SK-N-SH (cell line): ENCODE data around the gene PEX11G. TPM values are rescaled to one million over a fixed set of nuclear protein-coding genes. Genes with fewer than 3 reads are reported as not detected.

Experiments
- CTCF ChIA-PET: fragments of 300-600, 350-600 bp; formaldehyde crosslinking; extraction: SDS; loops from one replicate; lab custom pipeline; 2021; lab: Yijun Ruan, JAX
- POLR2A ChIA-PET: fragments of 350-600 bp; sonication (Branson Sonifier 250); formaldehyde crosslinking; extraction: SDS; loops from one replicate; lab custom pipeline; 2020; ENCODE audit warnings: antibody characterized with exemption, inconsistent platforms; lab: Yijun Ruan, JAX
- DNase-seq: peaks from one replicate; pipeline ENCODE4 v3.0.0; 2012
- H2AFZ ChIP-seq: fragments of 200-600 bp; sonication (generic); 2 replicates; pipeline ENCODE4 v1.8.1; 2016; ENCODE audit warnings: antibody characterized with exemption, mild to moderate bottlenecking, low read depth
- H3F3A ChIP-seq: fragments of 200-600 bp; sonication (generic); replicated peaks from 2 replicates; pipeline ENCODE3; 2016; ENCODE audit warnings: antibody characterized with exemption, mild to moderate bottlenecking; ENCODE audit not compliant: insufficient read depth
- H3K27ac ChIP-seq, 2 experiments: fragments of 200-500 bp in 1 of 2; fragments of 200-600 bp in 1 of 2; sonication (Bioruptor generic) in 1 of 2; sonication (generic), shearing (Covaris generic) in 1 of 2; 2 replicates each; pipeline versions ENCODE4 v1.5.1 to v1.6.1; 2014 to 2016; ENCODE audit warnings: low read depth in 2 of 2, inconsistent platforms in 1 of 2, low read length in 1 of 2, mild to moderate bottlenecking in 1 of 2, mixed read lengths in 1 of 2
- H3K27me3 ChIP-seq: fragments of 200-600 bp; sonication (generic), shearing (Covaris generic); 2 replicates; pipeline ENCODE4 v1.6.1; 2016; ENCODE audit warnings: mixed run types; ENCODE audit not compliant: insufficient read depth
- H3K36me3 ChIP-seq, 2 experiments: fragments of 200-500 bp in 1 of 2; fragments of 200-600 bp in 1 of 2; sonication (Bioruptor generic) in 1 of 2; sonication (generic) in 1 of 2; replicated peaks in 1 of 2; 2 replicates each; pipeline versions ENCODE3 to v1.5.1; 2014 to 2016; ENCODE audit warnings: low read length in 1 of 2, mild to moderate bottlenecking in 1 of 2; ENCODE audit not compliant: insufficient read depth in 2 of 2, control insufficient read depth in 1 of 2
- H3K4me1 ChIP-seq, 2 experiments: fragments of 200-500 bp in 1 of 2; fragments of 200-600 bp in 1 of 2; sonication (Bioruptor generic) in 1 of 2; sonication (generic), shearing (Covaris generic) in 1 of 2; 2 replicates each; pipeline versions ENCODE4 v1.5.1 to v1.6.1; 2014 to 2016; ENCODE audit warnings: low read depth in 1 of 2, low read length in 1 of 2, mixed run types in 1 of 2; ENCODE audit not compliant: insufficient read depth in 2 of 2, control insufficient read depth in 1 of 2
- H3K4me2 ChIP-seq: fragments of 200-600 bp; sonication (generic), shearing (Covaris generic); 2 replicates; pipeline ENCODE4 v1.6.1; 2017; ENCODE audit warnings: mixed run types
- H3K4me3 ChIP-seq, 2 experiments: fragments of 200-500 bp in 1 of 2; fragments of 200-600 bp in 1 of 2; sonication (Bioruptor generic) in 1 of 2; sonication (generic), shearing (Covaris generic) in 1 of 2; 2 replicates each; pipeline versions ENCODE4 v1.5.1 to v1.8.1; 2014 to 2016; ENCODE audit warnings: low read depth in 2 of 2, inconsistent platforms in 1 of 2, low read length in 1 of 2, mild to moderate bottlenecking in 1 of 2, mixed read lengths in 1 of 2, moderate library complexity in 1 of 2
- H3K79me2 ChIP-seq: fragments of 200-600 bp; sonication (generic); 2 replicates; pipeline ENCODE4 v1.8.1; 2017; ENCODE audit warnings: mild to moderate bottlenecking; ENCODE audit not compliant: insufficient read depth
- H3K9ac ChIP-seq: fragments of 200-600 bp; sonication (generic); 2 replicates; pipeline ENCODE4 v1.6.1; 2017; ENCODE audit warnings: mixed run types
- H3K9me2 ChIP-seq: fragments of 200-600 bp; sonication (generic); 2 replicates; pipeline ENCODE4 v1.6.1; 2017; ENCODE audit warnings: mixed run types
- H3K9me3 ChIP-seq: fragments of 200-600 bp; sonication (generic); 2 replicates; pipeline ENCODE4 v1.6.1; 2017; ENCODE audit warnings: mixed run types, mild to moderate bottlenecking, moderate library complexity
- H4K20me1 ChIP-seq: fragments of 200-600 bp; sonication (generic); 2 replicates; pipeline ENCODE4 v1.6.1; 2017; ENCODE audit warnings: mild to moderate bottlenecking, mixed run types; ENCODE audit not compliant: insufficient read depth
- CHD2 ChIP-seq: fragments of 150-350 bp; IDR thresholded peaks from 2 replicates; pipeline ENCODE4 v1.6.1; 2018; ENCODE audit warnings: low read length; ENCODE audit not compliant: partially characterized antibody
- EP300 ChIP-seq, 2 experiments: IDR thresholded peaks; 2 replicates each; pipeline versions ENCODE4 v1.4.0 to v1.6.1; 2012; ENCODE audit warnings: borderline replicate concordance in 1 of 2, low read depth in 1 of 2, low read length in 1 of 2
- FOSL2 ChIP-seq: IDR thresholded peaks from 2 replicates; pipeline ENCODE4 v1.4.0; 2012; ENCODE audit warnings: low read depth, mild to moderate bottlenecking, moderate library complexity, borderline replicate concordance
- MEF2A ChIP-seq: IDR thresholded peaks from 2 replicates; pipeline ENCODE4 v1.4.0; 2012; ENCODE audit warnings: low read depth, borderline replicate concordance
- MXI1 ChIP-seq: IDR thresholded peaks from 2 replicates; pipeline ENCODE4 v1.6.1; 2012; ENCODE audit warnings: mild to moderate bottlenecking, low read depth, low read length, improper control_type of control experiment
- NRF1 ChIP-seq: IDR thresholded peaks from 2 replicates; pipeline ENCODE4 v1.6.1; 2012; ENCODE audit warnings: low read depth, mild to moderate bottlenecking, low read length
- RAD21 ChIP-seq: IDR thresholded peaks from 2 replicates; pipeline ENCODE4 v1.6.1; 2012; ENCODE audit warnings: mild to moderate bottlenecking, low read length
- RCOR1 ChIP-seq: fragments of 150-350 bp; IDR thresholded peaks from 2 replicates; pipeline ENCODE4 v1.6.1; 2017; ENCODE audit warnings: antibody characterized with exemption, low read length
- RFX5 ChIP-seq: IDR thresholded peaks from 2 replicates; pipeline ENCODE4 v1.6.1; 2012; ENCODE audit warnings: mild to moderate bottlenecking, improper control_type of control experiment, low read length
- SIN3A ChIP-seq: IDR thresholded peaks from 2 replicates; pipeline ENCODE4 v1.6.1; 2012; ENCODE audit warnings: low read depth, mild to moderate bottlenecking, low read length, moderate library complexity, borderline replicate concordance
- TAF1 ChIP-seq: IDR thresholded peaks from 2 replicates; pipeline ENCODE4 v1.6.1; 2012; ENCODE audit warnings: low read depth, mild to moderate bottlenecking, low read length, moderate library complexity, borderline replicate concordance
- TEAD4 ChIP-seq: IDR thresholded peaks from 2 replicates; pipeline ENCODE4 v1.4.0; 2012; ENCODE audit warnings: mild to moderate bottlenecking, borderline replicate concordance; ENCODE audit not compliant: insufficient read depth
- WGBS: methylation state at CpG from one replicate; pipeline ENCODE4 v1.1.6; 2017; ENCODE audit warnings: low lambda C conversion rate; 5-methylcytosine and 5-hydroxymethylcytosine counted together
- polyA plus RNA-seq, 3 experiments: library from polyadenylated mRNA; depleted of rRNA; stranded (reverse); fragments of >200 nt; gene quantifications; 2 replicates each; pipeline ENCODE4 v1.2.3, GENCODE V29; 2012
- TF ChIP-seq, protein P1 (sequence below): IDR thresholded peaks from 2 replicates; pipeline ENCODE4 v1.4.0; 2012; ENCODE audit warnings: low read depth, borderline replicate concordance
- TF ChIP-seq, protein P2 (sequence below): IDR thresholded peaks from 2 replicates; pipeline ENCODE4 v1.4.0; 2012; ENCODE audit warnings: low read depth, borderline replicate concordance
- TF ChIP-seq, protein P3 (sequence below): IDR thresholded peaks from 2 replicates; pipeline ENCODE4 v1.4.0; 2012; ENCODE audit warnings: low read depth

PEX11G gene
- polyA plus RNA-seq, 1 of the 3 experiments (the other 2 are of a cell fraction): 6.1 TPM

- Histone ChIP-seq H3K36me3 (no peaks in the 10 kb centered on the region), H3F3A (peaks cover 9% of the 10 kb centered on the region), H3K4me3 (no peak overlapping the region), H3K4me1 (peaks cover 0 to 11% of the 10 kb centered on the region in 2 experiments; a peak in 1 of 4 replicates), H3K4me2 (no peak overlapping the region), H3K27me3 (0 out of 2 replicates have a peak, but pooled peaks cover under 1% of the 10 kb centered on the region), H3K79me2 (no peaks in the 10 kb centered on the region), H3K27ac (no peak overlapping the region), H2AFZ (no peak overlapping the region), H3K9me3 (no peaks in the 10 kb centered on the region), H4K20me1 (no peaks in the 10 kb centered on the region), H3K9ac (no peak overlapping the region), H3K9me2 (no peaks in the 10 kb centered on the region)
- ChIA-PET CTCF (no interaction called here), POLR2A (interaction anchor here (0.6 to 1.0 kb wide), 2 partner anchors 19 to 143 kb away, joined by 3 to 4 read pairs; no protein-coding TSS in a partner anchor)
- 31% methylated on average over 2 of the region's 2 CpGs for WGBS
- TF ChIP-seq EP300 (IDR thresholded peaks at IDR 0.05; ENCODE audit: borderline replicate concordance in 1 of 2, low read depth in 1 of 2, low read length in 1 of 2): no peak
- TF ChIP-seq SIN3A: no peak
- TF ChIP-seq, protein P1, sequence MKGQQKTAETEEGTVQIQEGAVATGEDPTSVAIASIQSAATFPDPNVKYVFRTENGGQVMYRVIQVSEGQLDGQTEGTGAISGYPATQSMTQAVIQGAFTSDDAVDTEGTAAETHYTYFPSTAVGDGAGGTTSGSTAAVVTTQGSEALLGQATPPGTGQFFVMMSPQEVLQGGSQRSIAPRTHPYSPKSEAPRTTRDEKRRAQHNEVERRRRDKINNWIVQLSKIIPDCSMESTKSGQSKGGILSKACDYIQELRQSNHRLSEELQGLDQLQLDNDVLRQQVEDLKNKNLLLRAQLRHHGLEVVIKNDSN: no peak
- TF ChIP-seq RAD21: no peak
- TF ChIP-seq TEAD4: no peak
- TF ChIP-seq, protein P2, sequence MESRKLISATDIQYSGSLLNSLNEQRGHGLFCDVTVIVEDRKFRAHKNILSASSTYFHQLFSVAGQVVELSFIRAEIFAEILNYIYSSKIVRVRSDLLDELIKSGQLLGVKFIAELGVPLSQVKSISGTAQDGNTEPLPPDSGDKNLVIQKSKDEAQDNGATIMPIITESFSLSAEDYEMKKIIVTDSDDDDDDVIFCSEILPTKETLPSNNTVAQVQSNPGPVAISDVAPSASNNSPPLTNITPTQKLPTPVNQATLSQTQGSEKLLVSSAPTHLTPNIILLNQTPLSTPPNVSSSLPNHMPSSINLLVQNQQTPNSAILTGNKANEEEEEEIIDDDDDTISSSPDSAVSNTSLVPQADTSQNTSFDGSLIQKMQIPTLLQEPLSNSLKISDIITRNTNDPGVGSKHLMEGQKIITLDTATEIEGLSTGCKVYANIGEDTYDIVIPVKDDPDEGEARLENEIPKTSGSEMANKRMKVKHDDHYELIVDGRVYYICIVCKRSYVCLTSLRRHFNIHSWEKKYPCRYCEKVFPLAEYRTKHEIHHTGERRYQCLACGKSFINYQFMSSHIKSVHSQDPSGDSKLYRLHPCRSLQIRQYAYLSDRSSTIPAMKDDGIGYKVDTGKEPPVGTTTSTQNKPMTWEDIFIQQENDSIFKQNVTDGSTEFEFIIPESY: no peak
- DNase-seq: no peak
Observed at GRCh38 chr19:7502552-7502951, 13.7 kb upstream of the PEX11G start.

- CTCF ChIA-PET: interaction anchor here (1.1 kb wide), 1 partner anchor 103 kb away, joined by 3 read pairs; no protein-coding TSS in a partner anchor
- no peaks in the 10 kb centered on the region for H3K79me2 ChIP-seq
- H3K9me3 ChIP-seq: no peaks in the 10 kb centered on the region
- H3K9ac ChIP-seq: no peak overlapping the region
- H3K36me3 ChIP-seq: no peaks in the 10 kb centered on the region
- peak; percentile 93 for DNase-seq
- H3K4me3 ChIP-seq: peak overlapping the region; percentile 39 to 41
- H3K9me2 ChIP-seq: no peaks in the 10 kb centered on the region
- POLR2A ChIA-PET: interaction anchor here (1.0 to 1.5 kb wide), 3 partner anchors 14 to 22 kb away, joined by 3 to 7 read pairs (median 4); partner anchors contain the start of genes MCOLN1 and ZNF358
- H3K4me1 ChIP-seq: peaks cover 0 to 11% of the 10 kb centered on the region in 2 experiments; a peak in 1 of 4 replicates
- H4K20me1 ChIP-seq: no peaks in the 10 kb centered on the region
- peak overlapping the region; percentile 66 for H3K4me2 ChIP-seq
- peak overlapping the region; percentile 72; the same call in 1 of the 2 replicates for H2AFZ ChIP-seq
- TF ChIP-seq, protein P3, sequence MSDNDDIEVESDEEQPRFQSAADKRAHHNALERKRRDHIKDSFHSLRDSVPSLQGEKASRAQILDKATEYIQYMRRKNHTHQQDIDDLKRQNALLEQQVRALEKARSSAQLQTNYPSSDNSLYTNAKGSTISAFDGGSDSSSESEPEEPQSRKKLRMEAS: peak; percentile 43; the same call in 1 of the 2 replicates
- TF ChIP-seq, protein P2: no peak
- TF ChIP-seq RCOR1 (no peak), TAF1 (no peak), CHD2 (no peak), MEF2A (no peak), NRF1 (peak; percentile 62), FOSL2 (no peak), RFX5 (no peak), MXI1 (0 out of 2 replicates have a peak, but pooled peaks have one; percentile 40)
- H3F3A ChIP-seq: no peaks in the 10 kb centered on the region
- WGBS: 5% methylated on average over 12 of the region's 93 CpGs
- H3K27ac ChIP-seq: no peak overlapping the region; a peak in 1 of 4 replicates
- 0 out of 2 replicates have a peak, but pooled peaks cover 6% of the 10 kb centered on the region for H3K27me3 ChIP-seq
Observed at GRCh38 chr19:7500811-7501450, 12.1 kb upstream of the PEX11G start.
